HCT116 (cell line): ENCODE measurements around the gene PREPL. TPM values are rescaled to one million over a fixed set of nuclear protein-coding genes. Genes with fewer than 3 reads are reported as not detected.

ENCODE experiments used
- ATAC-seq: fragments of 200-7000 bp; cut with Tn5 transposase; 2 replicates; pipeline ENCODE4 v1.9.1; 2020; ENCODE audit warnings: mild to moderate bottlenecking, moderate library complexity
- BruUV-seq: library from RNA; stranded (reverse); fragments of 400-500 nt; replicated peaks from 2 replicates; lab custom pipeline; 2021; lab: Mats Ljungman, UMichigan
- CTCF ChIA-PET: fragments of 300-600 bp; sonication (Branson Sonifier 250); formaldehyde crosslinking; loops from one replicate; lab custom pipeline; 2021; ENCODE audit warnings: antibody characterized with exemption; lab: Charles Lee
- POLR2A ChIA-PET: fragments of 300-600, 350-600 bp; sonication (Branson Sonifier 250); formaldehyde crosslinking; loops from one replicate; lab custom pipeline; 2021; ENCODE audit warnings: antibody characterized with exemption; lab: Charles Lee
- RAD21 ChIA-PET, 2 experiments: fragments of 300-600 bp; sonication (Branson Sonifier 250); formaldehyde crosslinking; loops; one replicate each; lab custom pipeline; 2023; ENCODE audit warnings: low total read pairs in 2 of 2; ENCODE audit not compliant: uncharacterized antibody in 2 of 2, unreplicated experiment in 2 of 2, low non-redundant PET in 1 of 2; lab: Charles Lee
- DNase-seq: peaks from one replicate; pipeline ENCODE4 v3.0.0-alpha.2; 2010; ENCODE audit warnings: low read depth, low spot score
- H2AFZ ChIP-seq: fragments of 200-600 bp; shearing (Covaris generic), sonication (generic); 2 replicates; pipeline ENCODE4 v1.6.1; 2017; ENCODE audit warnings: low read depth, mixed run types, mixed read lengths, antibody characterized with exemption, low read length; ENCODE audit not compliant: poor library complexity, severe bottlenecking
- H3K27ac ChIP-seq: 2 replicates; pipeline ENCODE4 v1.5.1; 2012; ENCODE audit warnings: low read depth, low read length
- H3K27me3 ChIP-seq: fragments of 200-600 bp; sonication (generic); 2 replicates; pipeline ENCODE4 v1.6.1; 2016; ENCODE audit warnings: mixed run types, low read length, mixed read lengths; ENCODE audit not compliant: insufficient read depth
- H3K36me3 ChIP-seq, 2 experiments: fragments of 200-500 bp in 1 of 2; fragments of 200-600 bp in 1 of 2; sonication (Bioruptor generic) in 1 of 2; sonication (generic) in 1 of 2; 2 replicates each; pipeline versions ENCODE4 v1.5.1 to v1.6.1; 2014 to 2016; ENCODE audit warnings: low read length in 2 of 2, inconsistent platforms in 1 of 2, mixed read lengths in 1 of 2, mixed run types in 1 of 2; ENCODE audit not compliant: insufficient read depth in 2 of 2, control insufficient read depth in 1 of 2
- H3K4me1 ChIP-seq, 2 experiments: fragments of 200-600 bp in 1 of 2; sonication (generic) in 1 of 2; 2 replicates each; pipeline versions ENCODE4 v1.5.1 to v1.6.1; 2012 to 2017; ENCODE audit warnings: low read length in 2 of 2, inconsistent platforms in 1 of 2, mild to moderate bottlenecking in 1 of 2, mixed read lengths in 1 of 2, mixed run types in 1 of 2, moderate library complexity in 1 of 2; ENCODE audit not compliant: insufficient read depth in 2 of 2, control insufficient read depth in 1 of 2
- H3K4me2 ChIP-seq: fragments of 200-600 bp; sonication (generic); 2 replicates; pipeline ENCODE4 v1.6.1; 2017; ENCODE audit warnings: mixed run types, low read length, mixed read lengths
- H3K4me3 ChIP-seq, 2 experiments: fragments of 200-600 bp in 1 of 2; sonication (generic) in 1 of 2; replicated peaks in 1 of 2; 2 replicates each; pipeline ENCODE4 v1.5.1; 2011 to 2016; ENCODE audit warnings: low read length in 2 of 2, control low read depth in 1 of 2, low read depth in 1 of 2, mild to moderate bottlenecking in 1 of 2, mixed read lengths in 1 of 2, mixed run types in 1 of 2
- H3K79me2 ChIP-seq: fragments of 200-600 bp; sonication (generic); 2 replicates; pipeline ENCODE4 v1.6.1; 2017; ENCODE audit warnings: mild to moderate bottlenecking, mixed run types, low read length, moderate library complexity, mixed read lengths; ENCODE audit not compliant: insufficient read depth
- H3K9ac ChIP-seq: fragments of 200-600 bp; sonication (generic); 2 replicates; pipeline ENCODE4 v1.6.1; 2016; ENCODE audit warnings: low read length, mixed read lengths
- H3K9me2 ChIP-seq: fragments of 200-600 bp; sonication (generic), shearing (Covaris generic); 2 replicates; pipeline ENCODE4 v1.6.1; 2017; ENCODE audit warnings: mixed run types, mild to moderate bottlenecking, moderate library complexity; ENCODE audit not compliant: insufficient read depth
- H3K9me3 ChIP-seq, 2 experiments: fragments of 200-500 bp in 1 of 2; fragments of 200-600 bp in 1 of 2; sonication (Bioruptor generic) in 1 of 2; sonication (generic) in 1 of 2; 2 replicates each; pipeline ENCODE4 v1.6.1; 2014 to 2017; ENCODE audit warnings: low read length in 2 of 2, mixed read lengths in 2 of 2, inconsistent platforms in 1 of 2, low read depth in 1 of 2, mild to moderate bottlenecking in 1 of 2, mixed run types in 1 of 2, moderate library complexity in 1 of 2; ENCODE audit not compliant: control insufficient read depth in 1 of 2, insufficient read depth in 1 of 2
- H4K20me1 ChIP-seq: fragments of 200-600 bp; sonication (generic), shearing (Covaris generic); 2 replicates; pipeline ENCODE4 v1.6.1; 2017; ENCODE audit warnings: mixed run types, mild to moderate bottlenecking, moderate library complexity; ENCODE audit not compliant: insufficient read depth
- CTCF ChIP-seq, 3 experiments: fragments of 200-600 bp in 1 of 3; sonication (generic) in 1 of 3; IDR thresholded peaks in 2 of 3; conservative IDR thresholded peaks in 1 of 3; 2 replicates each; pipeline ENCODE4 v1.5.1; 2012 to 2017; ENCODE audit warnings: low read depth in 2 of 3, low read length in 2 of 3, antibody characterized with exemption in 1 of 3, borderline replicate concordance in 1 of 3, control low read depth in 1 of 3, mild to moderate bottlenecking in 1 of 3, mixed read lengths in 1 of 3, mixed run types in 1 of 3, moderate library complexity in 1 of 3; ENCODE audit not compliant: insufficient read depth in 1 of 3
- EGR1 ChIP-seq: IDR thresholded peaks from 2 replicates; pipeline ENCODE4 v1.6.1; 2012; ENCODE audit warnings: low read depth
- ELF1 ChIP-seq: IDR thresholded peaks from 2 replicates; pipeline ENCODE4 v1.6.1; 2012; ENCODE audit warnings: low read depth, borderline replicate concordance
- EZH2phosphoT487 ChIP-seq: fragments of 200-600 bp; IDR thresholded peaks from 2 replicates; pipeline ENCODE4 v1.6.1; 2018; ENCODE audit warnings: antibody characterized with exemption, borderline replicate concordance
- FOSL1 ChIP-seq: IDR thresholded peaks from 2 replicates; pipeline ENCODE4 v1.6.1; 2012; ENCODE audit warnings: low read depth
- JUND ChIP-seq: IDR thresholded peaks from 2 replicates; pipeline ENCODE4 v1.6.1; 2012
- POLR2A ChIP-seq: IDR thresholded peaks from 2 replicates; pipeline ENCODE4 v1.7.0; 2011; ENCODE audit warnings: borderline replicate concordance; ENCODE audit not compliant: insufficient read depth, insufficient read length; ENCODE audit errors: extremely low read depth
- SIN3A ChIP-seq: IDR thresholded peaks from 2 replicates; pipeline ENCODE4 v1.6.1; 2012; ENCODE audit warnings: low read depth
- TCF7L2 ChIP-seq: IDR thresholded peaks from 2 replicates; pipeline ENCODE4 v1.7.0; 2011; ENCODE audit warnings: borderline replicate concordance, inconsistent platforms; ENCODE audit not compliant: insufficient read depth, insufficient read length; ENCODE audit errors: extremely low read depth
- YY1 ChIP-seq: IDR thresholded peaks from 2 replicates; pipeline ENCODE4 v1.6.1; 2011; ENCODE audit warnings: low read length, low read depth, moderate library complexity, mild to moderate bottlenecking; ENCODE audit not compliant: insufficient replicate concordance; ENCODE audit errors: extremely low read depth
- ZFX ChIP-seq: fragments of 450-650 bp; IDR thresholded peaks from 2 replicates; pipeline ENCODE4 v1.6.1; 2017
- ZNF274 ChIP-seq: fragments of 200-500 bp; sonication (Bioruptor generic); IDR thresholded peaks from 2 replicates; pipeline ENCODE4 v1.6.1; 2014; ENCODE audit warnings: mild to moderate bottlenecking, low read depth, low read length, inconsistent platforms
- intact Hi-C: fragments of 100-400 bp; cut with micrococcal nuclease; formaldehyde crosslinking; loops from 2 replicates; pipeline ENCODE4 v1.10.0; 2022
- total RNA-seq: library from RNA; stranded (reverse); gene quantifications from one replicate; pipeline ENCODE4 v1.2.1, GENCODE V29; 2021; ENCODE audit not compliant: unreplicated experiment
- TF ChIP-seq, protein P1 (sequence below): IDR thresholded peaks from 2 replicates; pipeline ENCODE4 v1.6.1; 2012
- TF ChIP-seq, protein P2 (sequence below): IDR thresholded peaks from 2 replicates; pipeline ENCODE4 v1.6.1; 2012; ENCODE audit warnings: low read depth

Gene PREPL
- total RNA-seq, 1 experiment from 2014 or later = 31.1 TPM

GRCh38 chr2:44358503-44358902 lies 2.8 kb downstream of the PREPL start:
- Histone ChIP-seq H3K4me1 (peaks cover 0 to 15% of the 10 kb centered on the region in 2 experiments; a peak in 2 of 4 replicates), H3K9ac (no peak overlapping the region), H2AFZ (no peak overlapping the region), H3K79me2 (peaks cover 43% of the 10 kb centered on the region), H3K4me3 (no peak overlapping the region), H4K20me1 (no peaks in the 10 kb centered on the region), H3K27ac (no peak overlapping the region), H3K4me2 (no peak overlapping the region), H3K9me2 (no peaks in the 10 kb centered on the region), H3K36me3 (no peaks in the 10 kb centered on the region), H3K27me3 (no peaks in the 10 kb centered on the region), H3K9me3 (no peaks in the 10 kb centered on the region)
- no TSS peak for BruUV-seq
- ATAC-seq (no peak), DNase-seq (no peak)
- CTCF ChIA-PET = no interaction called here
- intact Hi-C loops = no loop called here
- TF ChIP-seq EGR1 = no peak
- TF ChIP-seq ZNF274 = no peak
- TF ChIP-seq, protein P1, sequence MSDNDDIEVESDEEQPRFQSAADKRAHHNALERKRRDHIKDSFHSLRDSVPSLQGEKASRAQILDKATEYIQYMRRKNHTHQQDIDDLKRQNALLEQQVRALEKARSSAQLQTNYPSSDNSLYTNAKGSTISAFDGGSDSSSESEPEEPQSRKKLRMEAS = no peak
- no peak for TF ChIP-seq POLR2A
- TF ChIP-seq ZFX = no peak
- no peak for TF ChIP-seq ELF1
- TF ChIP-seq CTCF (IDR thresholded peaks at IDR 0.05 in 2 of 3, conservative IDR thresholded peaks at IDR 0.05 in 1 of 3; ENCODE audit: borderline replicate concordance in 1 of 3, insufficient read depth in 1 of 3, low read depth in 2 of 3, low read length in 2 of 3) = no peak
- no peak for TF ChIP-seq JUND
- no peak for TF ChIP-seq YY1
- TF ChIP-seq TCF7L2 = no peak
- TF ChIP-seq EZH2phosphoT487 = no peak
- no peak for TF ChIP-seq FOSL1
- no peak for TF ChIP-seq SIN3A
- TF ChIP-seq, protein P2, sequence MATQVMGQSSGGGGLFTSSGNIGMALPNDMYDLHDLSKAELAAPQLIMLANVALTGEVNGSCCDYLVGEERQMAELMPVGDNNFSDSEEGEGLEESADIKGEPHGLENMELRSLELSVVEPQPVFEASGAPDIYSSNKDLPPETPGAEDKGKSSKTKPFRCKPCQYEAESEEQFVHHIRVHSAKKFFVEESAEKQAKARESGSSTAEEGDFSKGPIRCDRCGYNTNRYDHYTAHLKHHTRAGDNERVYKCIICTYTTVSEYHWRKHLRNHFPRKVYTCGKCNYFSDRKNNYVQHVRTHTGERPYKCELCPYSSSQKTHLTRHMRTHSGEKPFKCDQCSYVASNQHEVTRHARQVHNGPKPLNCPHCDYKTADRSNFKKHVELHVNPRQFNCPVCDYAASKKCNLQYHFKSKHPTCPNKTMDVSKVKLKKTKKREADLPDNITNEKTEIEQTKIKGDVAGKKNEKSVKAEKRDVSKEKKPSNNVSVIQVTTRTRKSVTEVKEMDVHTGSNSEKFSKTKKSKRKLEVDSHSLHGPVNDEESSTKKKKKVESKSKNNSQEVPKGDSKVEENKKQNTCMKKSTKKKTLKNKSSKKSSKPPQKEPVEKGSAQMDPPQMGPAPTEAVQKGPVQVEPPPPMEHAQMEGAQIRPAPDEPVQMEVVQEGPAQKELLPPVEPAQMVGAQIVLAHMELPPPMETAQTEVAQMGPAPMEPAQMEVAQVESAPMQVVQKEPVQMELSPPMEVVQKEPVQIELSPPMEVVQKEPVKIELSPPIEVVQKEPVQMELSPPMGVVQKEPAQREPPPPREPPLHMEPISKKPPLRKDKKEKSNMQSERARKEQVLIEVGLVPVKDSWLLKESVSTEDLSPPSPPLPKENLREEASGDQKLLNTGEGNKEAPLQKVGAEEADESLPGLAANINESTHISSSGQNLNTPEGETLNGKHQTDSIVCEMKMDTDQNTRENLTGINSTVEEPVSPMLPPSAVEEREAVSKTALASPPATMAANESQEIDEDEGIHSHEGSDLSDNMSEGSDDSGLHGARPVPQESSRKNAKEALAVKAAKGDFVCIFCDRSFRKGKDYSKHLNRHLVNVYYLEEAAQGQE = no peak
- RAD21 ChIA-PET = no interaction called here
- POLR2A ChIA-PET = interaction anchor here (0.7 to 1.1 kb wide), 2 partner anchors 9 to 404 kb away, joined by 3 to 7 read pairs; no protein-coding TSS in a partner anchor
